SH-SY5Y (cell line): ENCODE data around the gene NME4.

Source experiments
- GATA2 ChIP-seq: IDR thresholded peaks from 2 replicates; pipeline ENCODE4 v1.6.1; 2011; ENCODE audit warnings: mild to moderate bottlenecking, low read depth, low read length
- GATA3 ChIP-seq: IDR thresholded peaks from 2 replicates; pipeline ENCODE4 v1.6.1; 2011; ENCODE audit warnings: low read depth, mild to moderate bottlenecking, low read length, moderate library complexity

DNA sequence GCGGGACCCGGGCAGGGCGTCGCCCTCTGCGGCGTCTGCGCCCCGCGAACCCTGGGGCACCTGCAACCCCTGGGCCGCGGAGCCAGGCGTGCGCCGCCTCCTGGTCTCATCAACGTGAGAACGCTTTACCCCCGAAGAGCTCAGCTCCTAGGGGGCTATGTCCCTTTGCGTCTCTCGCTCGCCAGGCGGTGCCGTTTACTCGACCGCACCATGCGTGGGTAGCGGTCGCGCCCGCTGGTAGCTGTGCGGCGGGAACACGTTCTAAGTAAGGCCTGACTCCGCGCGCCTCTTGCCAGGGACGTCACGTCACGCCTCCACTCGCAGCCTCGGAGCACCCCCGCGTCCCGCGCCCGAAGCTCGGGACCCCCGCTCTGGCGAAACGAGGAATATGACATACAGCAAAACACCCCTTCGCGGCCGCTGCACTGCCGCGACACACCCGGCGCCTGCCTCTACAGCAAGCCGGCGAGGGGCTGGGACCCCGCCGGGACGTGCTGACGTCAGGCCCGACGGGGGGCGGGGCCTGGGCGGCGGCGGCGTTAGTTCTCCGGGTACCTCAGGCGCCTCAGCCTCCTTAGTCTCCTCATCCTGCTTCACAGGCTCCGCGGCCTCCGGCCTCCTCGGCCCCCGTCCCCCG lies 28.2 kb downstream of the NME4 start, which contains the start of gene RAB11FIP3:
- TF ChIP-seq GATA2 (no peak), GATA3 (no peak)
